HG02852 (cell line): ENCODE measurements around the gene MROH8.

ENCODE experiments used
- ATAC-seq: cut with Tn5 transposase; IDR thresholded peaks from one replicate; pipeline ENCODE4 v1.9.1; 2021; ENCODE audit warnings: mild to moderate bottlenecking, moderate library complexity; ENCODE audit not compliant: unreplicated experiment

The MROH8 gene

DNA sequence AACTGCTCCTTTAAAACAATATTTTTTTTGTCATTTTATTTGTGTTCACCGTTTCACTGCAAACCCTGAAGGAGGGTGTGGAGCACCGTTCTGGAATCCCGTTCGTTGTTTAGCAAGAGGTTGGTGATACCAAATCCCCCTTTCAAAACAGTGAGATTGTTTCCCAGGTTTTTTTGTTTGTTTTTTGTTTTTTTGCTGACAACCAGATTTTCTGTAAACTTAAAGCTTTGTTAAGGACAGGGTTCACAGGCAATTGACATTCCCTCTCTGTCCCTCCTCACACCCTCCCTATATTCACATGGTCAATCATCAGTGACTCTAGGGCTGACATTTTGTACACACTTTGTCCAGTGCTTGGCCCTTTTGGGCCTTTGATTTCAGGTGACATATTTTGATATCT, 21.0 kb upstream of the MROH8 start:
- ATAC-seq: no peak

DNA sequence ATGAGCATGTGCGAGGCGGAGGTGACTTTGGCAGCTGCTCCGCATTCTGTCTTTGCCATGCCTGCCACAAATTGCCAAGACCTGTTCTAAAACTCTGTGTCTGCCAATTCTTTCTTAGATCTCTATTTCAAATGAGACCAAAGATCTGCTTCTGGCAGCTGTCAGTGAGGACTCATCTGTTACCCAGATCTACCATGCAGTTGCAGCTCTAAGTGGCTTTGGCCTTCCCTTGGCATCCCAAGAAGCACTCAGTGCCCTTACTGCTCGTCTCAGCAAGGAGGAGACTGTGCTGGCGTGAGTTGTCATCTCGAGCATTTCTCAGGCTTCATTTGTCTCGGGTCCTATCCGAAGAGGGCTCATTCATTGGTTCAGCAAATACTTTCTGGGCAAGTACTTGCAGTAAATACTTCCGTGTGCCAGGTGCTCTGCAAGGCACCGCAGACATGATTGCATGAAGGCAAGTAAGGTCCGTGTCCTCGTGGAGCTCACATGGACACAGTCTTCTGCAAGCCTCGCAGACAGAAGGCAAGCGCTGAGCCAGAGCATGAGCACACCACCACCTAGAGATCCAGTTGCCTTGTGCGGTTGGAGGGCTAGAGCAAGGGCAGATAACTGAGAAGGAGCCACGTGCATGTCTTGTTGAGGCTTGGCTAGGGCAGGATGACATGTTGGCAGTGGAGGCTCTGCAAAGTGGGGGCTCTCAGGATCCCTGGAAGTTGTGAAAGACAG, 19.7 kb upstream of the MROH8 start:
- ATAC-seq: no peak

DNA sequence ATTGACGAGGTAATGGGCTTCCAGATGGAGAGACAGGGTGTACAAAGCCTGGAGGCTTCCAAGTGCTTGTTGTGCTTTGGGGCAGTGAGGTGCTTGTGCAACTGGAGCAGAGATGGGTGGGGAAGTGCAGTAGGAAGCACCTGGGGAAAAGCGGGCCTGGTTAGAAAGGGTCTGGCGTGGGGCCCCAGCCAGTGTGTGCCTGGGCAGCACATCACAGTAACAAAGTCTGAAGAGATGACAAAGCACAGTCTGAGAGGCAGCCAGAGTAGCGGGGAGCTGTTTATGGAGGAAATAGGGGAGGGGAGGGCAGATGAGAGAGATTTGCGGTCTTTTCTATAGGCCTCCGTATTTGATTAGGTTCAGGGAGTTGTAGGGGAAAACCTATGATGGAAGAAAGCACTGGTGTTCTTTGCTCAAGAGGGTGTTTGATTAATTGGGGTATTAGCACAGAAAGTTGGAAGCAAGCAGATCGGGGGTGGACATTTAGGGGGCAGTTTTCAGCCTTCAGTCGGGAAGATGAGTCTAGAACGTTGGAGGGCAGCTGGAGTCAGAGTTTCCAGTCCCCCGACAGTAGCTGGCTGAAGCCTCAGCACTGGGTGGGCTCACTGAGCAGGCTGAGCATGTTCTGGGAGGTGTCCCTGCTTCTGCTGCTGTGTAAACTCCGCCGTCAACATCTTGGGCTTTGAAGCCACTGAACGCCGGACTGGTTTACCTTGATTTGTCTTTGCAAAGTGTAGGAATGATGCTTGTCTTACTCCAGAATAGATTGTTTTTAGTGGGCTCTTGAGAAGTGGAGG, 15.5 kb upstream of the MROH8 start:
- ATAC-seq: no peak

DNA sequence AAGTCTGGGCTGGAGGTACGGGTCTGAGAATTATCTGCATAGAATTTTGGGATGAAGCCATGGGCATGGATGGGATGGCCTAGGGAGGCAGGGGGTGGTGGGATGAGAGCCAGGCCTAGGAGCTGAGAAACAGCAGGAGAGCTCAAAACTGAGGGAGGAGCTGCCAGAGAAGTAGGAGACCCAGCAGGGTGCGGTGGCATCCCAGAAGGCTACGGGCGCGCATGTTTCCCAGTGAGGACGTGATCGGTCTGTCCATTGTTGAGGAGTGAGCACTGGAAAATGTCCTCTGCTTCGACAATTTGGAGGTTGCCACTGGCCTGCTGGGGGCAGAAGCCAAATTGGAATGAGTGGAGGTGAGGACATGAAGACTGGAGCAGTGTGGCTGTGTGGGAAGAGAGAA, 14.5 kb upstream of the MROH8 start:
- ATAC-seq: no peak

DNA sequence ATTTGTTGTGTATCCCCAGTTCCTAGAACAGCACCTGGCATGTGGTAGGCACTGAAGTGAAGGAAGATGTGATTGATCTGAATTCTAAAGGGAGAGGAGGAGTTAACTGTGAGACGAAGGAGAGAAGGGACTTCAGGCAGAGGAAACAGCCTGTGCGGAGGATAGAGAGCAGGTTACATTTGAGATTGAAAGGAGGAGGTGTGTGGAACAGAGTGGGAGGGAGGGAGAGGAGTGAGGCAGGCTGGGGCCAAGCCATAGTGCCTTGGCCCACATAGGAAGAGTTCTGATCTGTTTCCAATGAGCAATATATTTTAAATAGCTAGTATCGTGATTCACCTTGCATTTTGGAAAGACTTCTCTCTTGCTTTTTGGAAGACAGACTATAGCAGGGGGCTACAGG, 13.9 kb upstream of the MROH8 start:
- no peak for ATAC-seq

DNA sequence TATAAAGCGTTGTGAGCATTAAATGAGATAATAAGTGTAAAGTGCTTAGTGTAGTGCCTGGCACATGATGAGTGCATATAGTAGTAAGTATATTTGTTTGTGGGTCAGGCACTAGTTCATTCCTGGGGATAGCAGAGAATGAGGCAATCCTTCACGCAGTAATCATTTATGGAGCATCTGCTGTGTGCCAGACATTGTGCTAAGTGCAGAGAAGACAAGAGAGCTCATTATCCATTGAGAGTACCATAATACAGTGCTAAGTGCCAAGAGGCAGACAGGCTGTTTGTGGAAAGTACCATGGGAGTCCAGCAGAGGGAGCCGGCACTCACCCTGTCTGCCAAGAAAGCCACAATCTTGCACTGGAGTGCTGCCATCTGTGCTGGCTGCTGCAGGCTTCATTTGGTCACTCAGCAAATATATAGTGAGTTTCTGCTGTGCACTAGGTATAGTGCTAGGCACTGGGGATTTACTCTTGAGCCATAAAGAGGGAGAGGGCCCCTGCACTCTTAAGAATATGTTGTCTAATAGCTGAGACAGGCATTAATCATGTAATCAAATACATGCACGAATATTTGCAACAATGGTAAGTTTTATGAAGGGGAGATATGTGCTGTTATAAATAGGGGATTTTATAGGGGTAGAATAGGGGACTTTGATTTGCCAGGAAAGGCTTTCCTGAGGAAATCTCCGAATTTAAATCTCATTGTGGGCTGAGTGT, 12.9 kb upstream of the MROH8 start:
- no peak for ATAC-seq

DNA sequence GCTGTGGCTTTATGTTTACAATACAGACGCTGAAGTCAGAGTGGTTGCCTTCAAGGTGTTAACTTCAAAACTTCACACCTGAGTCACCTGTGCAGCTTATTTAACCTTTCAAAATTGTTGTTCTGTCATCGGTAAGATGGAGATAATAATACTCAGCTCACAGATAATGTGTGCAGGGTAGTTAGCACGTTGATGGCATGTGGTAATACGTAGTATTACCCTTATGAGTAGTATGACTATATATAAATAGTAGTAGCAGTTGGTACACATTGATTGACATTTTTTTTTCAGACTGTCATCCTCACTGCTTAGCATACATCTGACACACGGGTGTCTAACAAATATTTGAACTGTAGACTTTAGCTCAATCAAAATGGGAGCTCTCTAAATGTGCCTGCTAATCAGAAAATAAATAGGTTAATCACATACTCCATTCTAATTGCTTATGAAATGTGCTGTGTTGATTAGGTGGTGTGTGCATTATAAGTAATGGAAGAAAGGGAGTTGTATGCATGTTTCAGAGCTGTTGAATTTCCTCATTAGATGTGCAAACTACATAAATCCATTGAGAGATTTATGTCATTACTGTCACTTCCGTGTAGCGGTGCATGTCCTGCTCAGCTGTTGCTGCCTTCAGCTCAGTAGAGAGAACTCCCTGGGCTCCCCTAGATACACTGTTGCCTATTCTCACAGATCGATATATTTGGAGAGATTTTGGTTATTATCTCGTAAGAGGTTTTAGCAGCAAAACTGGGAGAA, 11.2 kb upstream of the MROH8 start:
- no peak for ATAC-seq

DNA sequence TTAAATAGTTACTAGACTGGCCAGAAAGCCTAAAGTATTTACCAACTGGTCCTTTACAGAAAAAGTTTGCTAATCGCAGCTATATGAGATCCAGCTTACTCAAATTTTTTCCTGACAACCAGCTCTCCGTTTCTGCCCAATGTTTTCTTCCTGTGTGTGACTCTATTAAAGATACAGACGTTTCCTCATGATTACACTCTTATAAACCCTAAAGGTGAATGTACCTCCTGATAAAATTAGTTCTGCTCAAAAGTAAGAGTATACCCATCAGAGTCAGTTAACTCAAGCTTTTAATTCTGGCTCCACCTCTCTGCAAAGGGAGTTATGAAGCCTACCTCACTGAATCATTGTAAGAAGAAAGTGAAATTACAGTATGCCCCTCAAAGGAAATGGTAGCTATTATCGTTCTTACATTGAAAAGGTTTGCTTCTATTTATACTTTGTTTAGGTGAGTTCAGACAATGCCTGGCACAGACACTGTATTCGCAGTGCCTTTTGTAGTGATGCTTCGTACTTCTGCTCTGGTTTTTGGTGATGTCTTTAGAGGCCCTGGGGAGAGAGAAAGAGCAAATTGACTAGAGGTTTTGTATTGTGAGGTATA, 10.2 kb upstream of the MROH8 start:
- no peak for ATAC-seq

DNA sequence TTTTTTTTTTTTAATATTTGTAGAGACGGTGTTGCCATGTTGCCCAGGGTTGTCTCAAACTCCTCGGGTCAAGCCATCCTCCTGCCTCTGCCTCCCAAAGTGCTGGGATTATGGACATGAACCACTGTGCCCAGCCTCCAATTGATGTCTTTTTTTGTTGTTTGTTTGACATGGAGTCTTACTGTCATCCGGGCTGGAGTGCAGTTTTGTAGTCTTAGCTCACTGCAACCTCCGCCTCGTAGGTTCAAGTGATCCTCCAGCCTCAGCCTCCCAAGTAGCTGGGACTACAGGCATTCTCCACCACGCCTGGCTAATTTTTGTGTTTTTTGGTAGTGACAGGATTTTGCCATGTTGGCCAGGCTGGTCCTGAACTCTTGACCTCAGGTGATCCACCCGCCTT, 9.4 kb upstream of the MROH8 start:
- no peak for ATAC-seq

DNA sequence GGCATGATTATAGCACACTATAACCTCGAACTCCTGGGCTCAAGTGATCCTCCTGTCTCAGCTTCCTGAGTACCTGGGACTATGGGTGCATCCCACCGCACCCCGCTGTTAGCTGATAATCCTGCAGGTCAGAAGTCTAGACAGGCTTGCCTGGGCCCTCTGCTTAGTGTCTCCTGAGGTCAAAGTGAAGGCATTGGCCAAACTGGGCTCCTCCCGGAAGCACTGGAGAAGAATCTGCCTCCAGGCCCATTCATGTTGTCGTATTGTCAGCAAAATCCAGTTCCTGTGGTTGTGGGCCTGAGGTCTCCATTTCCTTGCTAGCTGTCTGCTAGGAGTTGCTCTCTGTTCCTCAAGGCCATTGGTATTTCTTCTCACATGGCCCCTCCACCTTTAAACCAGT, 6.3 kb upstream of the MROH8 start:
- ATAC-seq: no peak

DNA sequence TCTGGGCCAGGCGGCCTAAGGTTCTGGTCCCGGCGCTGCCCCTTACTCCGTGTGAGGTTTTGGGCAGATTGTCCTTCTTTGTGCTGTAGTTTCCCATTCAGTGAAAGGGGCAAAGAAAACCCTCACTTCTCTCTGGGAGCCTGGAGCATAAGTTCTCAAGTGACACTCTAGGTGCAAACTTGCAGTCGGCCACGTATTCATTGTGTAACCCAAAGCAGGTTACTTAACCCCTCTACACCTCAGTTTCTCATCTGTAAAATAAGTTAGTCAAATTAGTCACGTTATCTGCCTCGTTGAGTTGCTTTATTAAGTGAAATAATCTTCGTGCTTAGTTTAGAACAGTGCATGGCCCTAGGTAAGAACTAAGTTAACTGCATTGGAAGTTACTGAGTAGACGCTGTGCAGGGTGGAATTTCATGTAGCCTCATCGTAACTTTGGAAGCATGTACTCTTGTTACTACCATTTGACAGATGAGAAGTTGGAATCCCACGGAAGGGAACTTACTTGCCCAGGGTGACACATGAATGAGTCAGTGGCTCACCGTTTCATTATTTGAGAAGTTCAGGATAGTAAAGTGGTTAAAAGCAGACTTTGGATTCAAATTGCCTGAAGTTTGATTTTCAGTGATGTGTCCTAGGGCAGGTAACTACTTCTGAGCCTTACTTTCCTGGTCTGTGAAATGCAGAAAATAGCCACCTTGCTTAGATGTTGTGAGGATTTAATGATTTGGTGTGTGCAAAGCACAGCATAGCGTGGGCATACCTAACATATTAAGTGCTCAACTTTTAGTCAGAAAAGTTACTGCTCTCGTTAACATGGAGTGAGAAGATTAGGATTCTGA, 556 bp upstream of the MROH8 start:
- ATAC-seq: no peak

DNA sequence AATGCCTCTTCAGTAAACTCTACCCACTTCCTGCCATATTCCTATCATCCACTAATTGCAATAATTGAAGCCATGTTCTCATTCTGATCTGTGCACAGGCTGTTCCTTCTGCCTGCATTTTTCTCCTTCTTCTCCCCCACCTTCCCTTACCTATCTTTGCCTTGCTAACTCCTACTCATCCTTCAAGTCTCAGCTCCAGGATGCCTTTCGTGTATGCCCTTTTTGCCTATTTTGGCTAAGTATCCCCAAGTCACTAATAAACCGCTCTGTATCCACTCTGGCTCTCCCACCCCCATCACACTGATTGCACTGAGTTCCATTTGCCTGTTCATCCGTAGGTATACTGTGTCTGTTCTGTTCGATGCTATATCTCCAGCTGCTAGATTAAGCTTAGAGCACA, 6.5 kb downstream of the MROH8 start:
- ATAC-seq: no peak

DNA sequence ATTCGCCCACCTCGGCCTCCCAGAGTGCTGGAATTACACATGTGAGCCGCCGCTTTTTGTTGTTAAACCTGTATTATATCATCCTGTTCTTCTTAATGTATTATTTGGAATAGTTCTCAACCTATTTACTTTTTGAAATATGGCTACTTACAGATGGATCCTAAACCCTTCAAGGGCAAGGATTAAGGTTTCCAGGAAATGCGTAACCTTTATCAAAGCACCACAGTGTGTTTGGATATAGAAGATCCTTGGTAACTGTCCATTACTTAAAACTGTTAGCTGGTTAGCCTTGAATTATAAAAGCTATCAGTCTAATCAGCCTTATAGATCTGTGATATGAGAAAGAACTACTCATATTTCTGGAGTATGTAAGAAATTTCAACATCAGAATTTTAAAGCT, 12.5 kb downstream of the MROH8 start:
- no peak for ATAC-seq

DNA sequence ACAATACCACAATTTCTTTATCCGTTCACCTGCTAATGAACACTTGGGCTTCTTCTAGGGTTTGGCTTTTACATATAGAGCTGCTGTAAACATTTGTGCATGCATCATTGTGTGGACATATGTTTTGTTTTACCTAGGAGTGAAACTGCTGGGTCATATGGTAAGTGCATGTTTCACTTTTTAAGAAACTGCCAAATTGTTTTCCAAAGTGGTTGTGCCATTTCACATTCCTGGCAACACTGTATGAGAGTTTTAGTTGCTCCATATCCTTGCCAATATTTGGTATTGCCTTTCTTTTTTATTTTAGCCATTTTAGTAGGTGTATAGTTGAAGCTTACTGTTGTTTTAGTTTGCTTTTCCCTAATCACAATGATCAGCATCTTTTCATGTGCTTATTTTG, 14.3 kb downstream of the MROH8 start:
- ATAC-seq: no peak

DNA sequence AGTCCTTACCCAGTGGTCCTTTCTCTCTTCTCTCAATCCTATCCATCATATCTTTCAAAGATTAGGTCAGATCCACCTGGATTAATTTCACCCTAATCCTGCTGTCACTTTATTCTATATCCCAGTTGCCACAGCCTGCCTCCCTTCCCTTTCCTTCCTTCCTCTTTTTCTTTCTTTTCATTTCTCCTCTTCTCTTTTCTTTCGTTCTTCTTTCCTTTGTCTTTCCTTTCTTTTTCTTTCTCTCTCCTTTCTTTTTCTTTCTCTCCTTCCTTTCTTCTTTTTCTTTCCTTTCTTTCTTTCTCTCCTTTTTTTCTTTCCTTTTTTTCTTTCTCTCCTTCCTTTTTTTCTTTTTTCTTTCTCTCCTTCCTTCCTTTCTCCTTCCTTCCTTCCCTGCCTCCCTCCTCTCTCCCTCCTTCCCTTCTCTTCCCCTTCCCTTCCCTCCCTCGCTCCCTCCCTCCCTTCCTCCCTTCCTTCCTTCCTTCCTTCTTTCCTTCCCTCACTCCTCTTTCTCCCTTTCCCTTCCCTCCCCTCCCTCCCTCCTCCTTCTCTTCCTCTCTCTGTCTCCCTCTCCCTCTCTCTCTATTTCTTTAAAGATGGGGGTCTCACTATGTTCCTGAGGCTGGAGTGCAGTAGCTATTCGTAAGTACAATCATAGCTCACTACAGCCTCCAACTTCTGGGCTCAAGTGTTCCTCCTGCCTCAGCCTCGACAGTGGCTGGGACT, 15.4 kb downstream of the MROH8 start:
- ATAC-seq: no peak

DNA sequence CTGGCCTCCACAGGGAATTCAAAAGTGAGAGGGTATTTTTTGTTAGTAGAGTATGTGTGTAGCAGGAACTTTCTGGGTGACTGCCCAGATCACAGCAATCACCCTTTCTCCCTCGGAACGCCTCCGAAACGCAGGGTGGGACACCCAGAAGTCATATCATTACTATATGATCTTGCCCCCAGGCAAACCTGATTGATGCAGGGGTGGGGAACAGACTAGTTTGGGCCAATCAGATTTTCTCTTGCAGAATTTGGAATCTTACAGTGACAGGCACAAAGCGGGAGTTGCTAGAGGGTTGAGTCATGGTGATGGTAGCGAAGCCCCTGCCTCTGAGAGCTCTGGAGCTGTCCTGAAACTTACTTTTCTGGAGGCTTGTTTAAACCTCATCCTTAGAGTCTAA, 16.7 kb downstream of the MROH8 start:
- ATAC-seq: no peak

DNA sequence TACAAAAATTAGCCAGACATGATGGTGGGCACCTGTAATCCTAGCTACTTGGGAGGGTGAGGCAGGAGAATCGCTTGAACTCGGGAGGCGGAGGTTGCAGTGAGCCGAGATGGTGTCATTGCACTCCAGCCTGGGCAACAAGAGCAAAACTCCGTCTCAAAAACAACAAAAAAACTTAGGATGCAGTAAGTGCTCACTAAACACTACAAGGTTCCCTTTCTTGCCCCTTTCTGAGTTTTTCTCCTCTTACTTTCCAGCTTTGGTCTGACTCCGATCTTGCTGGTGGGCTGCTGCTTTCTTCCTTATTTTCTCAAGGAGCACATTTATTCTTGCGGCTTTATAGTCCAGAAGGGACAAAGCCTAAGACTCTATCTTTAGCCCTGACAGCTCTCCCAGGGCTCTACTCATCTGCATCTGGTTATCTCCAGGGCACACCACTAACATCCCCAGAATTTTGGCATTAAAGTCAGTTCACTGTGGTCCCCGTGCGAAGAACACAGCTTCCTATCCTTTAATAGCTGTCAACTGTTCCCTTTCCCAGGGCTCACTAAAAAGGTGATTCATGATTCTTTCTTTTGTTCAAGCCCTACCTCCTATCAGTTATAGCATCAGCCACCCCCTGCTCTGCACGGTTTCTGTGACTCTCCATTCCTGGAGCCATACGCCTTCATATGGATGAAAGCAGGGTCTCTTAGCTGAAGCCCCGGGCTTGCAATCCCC, 17.4 kb downstream of the MROH8 start:
- ATAC-seq: no peak

DNA sequence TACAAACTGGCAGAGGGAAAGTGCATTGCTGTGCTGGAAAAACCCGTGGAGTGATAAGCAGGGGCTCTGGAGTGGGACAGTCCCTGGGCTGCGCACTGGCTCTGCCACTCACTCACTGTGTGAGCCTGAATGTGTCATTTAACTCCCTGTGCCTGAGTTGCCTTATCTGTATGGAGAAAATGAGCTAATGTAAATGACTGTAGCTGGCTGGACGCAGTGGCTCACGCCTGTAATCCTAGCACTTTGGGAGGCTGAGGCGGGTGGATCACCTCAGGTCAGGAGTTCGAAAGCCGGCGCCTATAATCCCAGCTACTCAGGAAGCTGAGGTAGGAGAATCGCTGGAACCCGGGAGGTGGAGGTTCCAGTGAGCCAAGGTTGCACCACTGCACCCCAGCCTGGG, 18.7 kb downstream of the MROH8 start:
- ATAC-seq: no peak

DNA sequence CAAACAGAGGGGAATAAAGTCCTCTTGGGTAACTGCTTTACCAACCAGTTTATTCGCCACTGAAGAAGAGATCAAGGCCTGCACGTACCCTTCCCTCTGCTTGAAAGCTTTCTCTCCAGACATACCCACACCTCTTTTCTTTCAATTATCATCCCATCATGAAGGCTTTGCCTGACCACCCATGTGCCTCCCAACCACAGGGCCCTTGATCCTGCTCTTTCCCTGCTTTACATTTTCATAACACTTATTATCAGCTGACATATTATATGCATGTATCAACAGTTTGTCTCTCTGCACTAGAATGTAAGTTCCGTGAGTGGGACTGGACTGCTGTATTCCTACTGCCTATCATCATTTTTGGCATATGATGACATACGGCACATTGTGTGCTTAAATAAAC, 21.1 kb downstream of the MROH8 start:
- ATAC-seq: no peak
